NCI-H82 (cell line): ENCODE data around the gene USP10.
"Not testable (repeated sequence)": the region's sequence is repeated elsewhere in the genome, so short reads cannot be mapped to it uniquely, and the experiment has no call there.

Source experiments
- DNase-seq: peaks from one replicate; lab custom pipeline; 2025; lab: John Stamatoyannopoulos, UW

USP10 gene

DNA sequence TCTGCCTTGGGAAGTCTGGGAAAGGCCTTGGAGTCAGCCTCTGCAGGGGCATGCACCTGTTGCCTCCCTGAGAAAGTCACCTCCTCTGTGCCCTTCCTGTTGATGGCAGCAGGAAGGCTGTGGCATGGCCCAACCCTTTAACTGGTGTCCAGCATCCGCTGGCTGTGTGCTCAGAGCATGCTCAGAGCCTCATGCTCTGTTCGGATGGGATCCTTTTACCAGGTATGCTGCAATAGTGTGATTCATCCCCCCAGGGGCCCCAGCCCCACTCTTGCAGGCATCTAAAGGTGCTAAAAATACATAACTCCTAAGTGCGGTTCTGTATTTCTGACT lies 26.6 kb upstream of the USP10 start:
- no peak for DNase-seq

DNA sequence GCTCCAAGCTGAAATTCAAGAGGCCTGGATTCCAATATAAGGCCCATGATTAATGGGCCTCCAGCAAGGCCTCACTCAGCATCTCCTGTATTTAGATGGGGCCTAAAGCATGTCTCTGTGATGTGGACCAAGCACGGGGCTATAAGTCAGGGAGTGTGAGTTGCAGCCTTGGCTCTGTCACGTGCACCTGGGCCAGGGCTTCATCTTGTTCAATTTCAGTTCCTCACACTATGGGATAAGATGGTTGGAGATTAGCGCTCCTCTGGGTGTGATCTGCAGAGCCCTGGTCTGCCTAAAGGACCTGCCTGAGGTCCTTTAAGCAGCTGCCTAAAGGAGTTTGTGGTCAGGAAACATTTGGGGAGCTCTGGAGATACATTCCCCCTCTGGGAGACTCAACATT lies 26.2 kb upstream of the USP10 start:
- DNase-seq, result no peak

DNA sequence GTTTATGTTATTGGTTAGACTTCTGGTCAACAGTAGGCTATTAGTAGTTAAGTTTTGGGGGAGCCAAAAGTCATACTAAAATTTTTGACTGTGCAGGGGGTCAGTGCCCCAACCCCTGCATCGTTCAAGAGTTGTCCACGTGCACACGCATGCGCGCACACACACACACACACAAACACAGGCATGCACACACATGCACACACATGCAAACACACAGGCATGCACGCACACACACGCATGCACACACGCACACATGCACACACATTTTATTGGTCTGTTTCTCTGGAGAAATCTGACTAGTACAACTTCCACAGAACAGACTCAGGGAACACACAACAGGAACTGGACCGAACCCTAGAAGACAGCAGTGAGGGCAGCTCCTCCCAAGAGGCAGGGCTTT lies 24.4 kb upstream of the USP10 start:
- DNase-seq, result no peak

DNA sequence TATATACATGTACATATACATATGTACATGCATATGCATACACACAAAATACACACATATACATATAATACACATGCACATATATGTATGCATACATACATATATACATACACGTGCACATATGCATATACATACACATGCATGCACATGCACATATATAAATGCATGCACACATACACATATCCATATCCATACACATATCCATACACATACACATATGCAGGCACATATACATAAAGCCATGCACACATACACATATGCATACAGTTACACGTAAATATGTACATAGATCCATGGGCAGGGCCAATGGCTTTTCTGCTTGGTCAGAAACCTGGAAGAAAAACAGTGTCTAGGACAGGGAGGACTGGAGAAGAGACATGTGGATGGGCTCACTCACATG lies 23.9 kb upstream of the USP10 start:
- DNase-seq, result no peak

DNA sequence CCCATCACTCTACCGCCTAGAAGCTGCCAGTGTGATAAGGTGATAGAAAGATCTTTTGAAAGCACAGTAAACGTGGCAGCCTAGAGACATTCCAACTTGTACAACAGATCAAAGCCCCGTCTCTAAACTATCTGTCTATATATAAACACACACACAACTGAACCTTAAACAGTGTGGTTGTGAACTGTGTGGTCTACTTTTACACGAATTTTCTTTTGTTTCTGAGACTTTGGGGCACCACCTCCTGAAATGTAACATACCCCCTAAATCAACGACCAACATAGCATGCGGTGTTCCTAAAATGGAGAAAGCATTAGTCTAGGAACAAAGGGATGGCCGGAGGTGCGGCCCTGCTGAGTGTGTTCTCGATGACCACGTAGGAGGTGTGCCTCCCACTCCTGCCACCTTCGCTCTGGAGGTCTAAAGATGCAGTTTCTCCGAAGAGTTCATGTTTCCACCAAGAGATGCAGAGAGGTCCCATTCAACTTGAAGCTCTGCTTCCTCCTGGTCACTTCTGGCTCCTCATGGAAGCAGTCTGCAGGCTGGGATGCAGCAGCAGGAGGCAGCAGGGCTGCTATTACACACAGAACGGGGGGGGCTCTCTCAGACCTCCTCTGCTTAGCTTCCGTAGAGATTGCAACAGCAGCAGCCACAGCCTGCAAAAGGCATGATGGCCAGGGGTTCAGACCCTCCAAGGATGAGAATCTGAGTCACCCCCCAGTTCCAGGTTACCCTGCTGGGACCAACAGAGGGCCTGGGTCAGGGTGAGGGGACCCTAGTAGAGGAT lies 22.6 kb upstream of the USP10 start:
- DNase-seq, result peak; percentile 40

DNA sequence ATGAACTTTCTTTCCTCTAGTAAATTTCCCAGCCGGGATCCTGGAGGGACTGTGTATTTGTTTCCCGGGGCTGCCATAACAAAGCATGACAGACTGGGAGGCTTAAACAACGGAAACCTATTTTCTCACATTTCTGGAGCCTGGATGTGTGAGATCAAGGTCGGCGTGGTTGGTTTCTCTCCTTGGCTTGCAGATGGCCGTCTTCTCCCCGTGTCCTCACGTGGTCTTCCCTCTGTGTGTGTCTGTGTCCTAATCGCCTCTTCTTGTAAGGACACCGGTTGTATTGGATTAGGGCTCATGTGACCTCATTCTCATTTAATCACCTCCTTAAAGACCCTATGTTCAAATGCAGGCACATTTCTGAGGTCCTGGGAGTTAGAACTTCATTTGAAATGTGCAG lies 22.0 kb upstream of the USP10 start:
- peak; percentile 95 for DNase-seq

DNA sequence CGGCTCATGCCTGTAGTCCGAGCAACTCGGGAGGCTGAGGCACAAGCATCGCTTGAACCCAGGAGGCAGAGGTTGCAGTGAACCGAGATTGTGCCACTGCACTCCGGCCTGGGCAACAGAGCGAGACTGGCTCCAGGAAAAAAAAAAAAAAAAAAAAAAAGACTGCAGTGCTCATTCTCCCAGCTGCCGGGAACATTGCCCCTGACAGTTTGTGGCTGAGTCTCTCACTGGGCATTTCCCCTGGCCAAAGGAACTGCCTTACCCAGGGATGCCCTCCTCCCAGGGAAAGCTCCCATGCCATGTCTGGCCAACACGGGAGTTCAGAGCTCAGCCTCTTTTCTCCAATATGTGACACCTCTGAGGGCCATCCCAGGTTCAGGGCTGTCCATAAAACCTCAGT lies 21.3 kb upstream of the USP10 start:
- DNase-seq, result no peak

DNA sequence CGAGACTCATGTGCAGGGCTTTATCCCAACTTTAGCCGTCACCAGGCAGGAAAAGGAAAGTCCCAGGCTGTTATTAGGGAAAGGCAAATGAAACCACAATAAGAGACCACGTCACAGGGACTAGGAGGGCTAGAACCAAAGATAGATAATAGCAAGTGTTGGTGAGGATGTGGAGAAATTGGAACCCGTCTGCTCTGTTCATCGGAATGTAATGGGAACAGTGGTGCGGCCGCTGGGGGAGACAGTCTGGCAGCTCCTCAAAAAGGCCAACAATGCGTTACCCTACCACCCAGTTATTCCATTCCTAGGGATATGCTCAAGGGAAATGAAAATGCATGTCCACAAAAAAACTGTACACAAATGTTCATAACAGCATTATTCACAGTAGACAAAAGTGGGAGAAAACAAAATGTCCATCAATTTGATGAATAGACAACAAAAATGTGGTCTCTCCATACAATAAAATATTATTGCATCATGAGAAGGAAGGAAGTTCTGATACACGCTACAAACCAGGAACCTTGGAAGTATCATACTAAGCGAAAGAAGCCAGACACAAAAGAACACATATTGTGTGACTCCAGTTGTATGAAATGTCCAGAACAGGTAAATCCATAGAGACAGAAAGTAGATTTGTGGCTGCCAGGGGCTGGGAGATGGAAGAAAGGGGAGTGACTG lies 19.5 kb upstream of the USP10 start:
- no peak for DNase-seq

DNA sequence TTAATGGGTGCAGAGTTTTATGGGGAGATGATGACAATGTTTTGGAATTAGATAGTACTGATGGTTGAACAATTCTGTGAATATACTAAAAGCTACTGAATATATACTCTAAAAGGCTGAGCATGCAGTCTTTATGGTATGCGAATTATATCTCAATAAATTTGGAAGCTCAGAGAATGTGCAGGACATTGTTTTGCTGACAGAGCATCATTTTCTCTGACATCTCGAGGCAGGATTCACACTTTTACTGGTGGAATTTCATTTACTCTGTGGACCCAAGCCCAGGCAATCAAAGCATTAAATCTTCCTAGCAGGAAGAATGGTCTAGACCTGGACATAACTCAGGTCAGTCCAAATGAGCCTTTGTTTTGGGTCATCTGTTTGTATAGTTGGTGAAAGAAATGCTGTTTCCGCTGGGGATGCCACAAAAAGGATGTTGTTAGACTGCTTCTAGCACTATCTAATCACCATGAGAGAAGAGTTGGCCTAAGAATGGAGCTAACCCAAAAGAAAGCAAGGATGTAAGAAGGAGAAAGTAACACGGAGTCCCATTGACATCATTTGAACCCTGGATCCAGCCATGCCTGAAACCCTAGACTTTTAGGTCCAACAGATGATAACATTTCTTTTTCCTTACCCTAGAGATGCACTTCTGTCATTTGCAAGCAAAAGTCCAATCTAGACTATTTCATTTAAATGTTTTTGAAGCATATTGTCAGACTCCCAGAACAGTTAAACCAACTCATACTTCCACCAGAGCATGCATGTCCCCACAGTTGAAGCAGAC lies 18.8 kb upstream of the USP10 start:
- DNase-seq, result no peak

DNA sequence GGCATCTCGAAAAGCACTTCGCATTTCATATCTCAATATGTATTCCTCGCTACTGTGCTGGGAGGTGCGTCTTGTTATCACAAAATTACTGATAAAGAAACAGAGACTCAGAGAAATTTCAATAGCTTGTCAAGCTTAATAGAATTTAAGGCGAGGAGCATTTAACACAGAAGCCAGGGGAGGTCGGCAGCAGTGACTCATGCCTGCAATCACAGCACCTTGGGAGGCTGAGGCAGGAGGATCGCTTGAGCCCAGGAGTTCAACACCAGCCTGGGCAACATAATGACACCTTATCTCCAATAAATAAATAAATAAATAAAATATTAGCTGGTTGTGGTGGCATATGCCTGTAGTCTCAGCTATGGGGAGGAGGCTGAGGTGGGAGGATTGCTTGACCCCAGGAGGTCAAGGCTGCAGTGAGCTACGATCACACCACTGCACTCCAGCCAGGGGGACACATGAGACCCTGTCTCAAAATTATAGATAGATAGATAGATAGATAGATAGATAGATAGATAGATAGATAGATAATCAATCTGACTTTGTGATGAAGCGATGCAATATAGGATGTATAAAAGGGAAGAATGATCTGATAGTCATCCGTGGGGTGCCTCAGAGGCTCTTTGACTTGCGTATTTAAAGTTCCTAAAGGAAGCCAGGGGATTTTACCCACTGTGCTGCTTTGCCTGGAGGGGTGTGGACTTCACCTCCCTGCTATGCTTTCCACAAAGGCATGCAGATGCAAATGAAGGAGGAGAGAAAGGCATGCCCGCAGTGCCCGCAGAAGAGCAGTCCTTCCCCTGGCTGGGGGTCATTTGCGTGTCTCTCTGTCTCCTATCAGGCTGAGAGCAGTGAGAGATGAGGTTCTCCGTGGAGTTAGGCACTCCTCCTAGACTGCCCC lies 15.9 kb upstream of the USP10 start:
- DNase-seq, result no peak

DNA sequence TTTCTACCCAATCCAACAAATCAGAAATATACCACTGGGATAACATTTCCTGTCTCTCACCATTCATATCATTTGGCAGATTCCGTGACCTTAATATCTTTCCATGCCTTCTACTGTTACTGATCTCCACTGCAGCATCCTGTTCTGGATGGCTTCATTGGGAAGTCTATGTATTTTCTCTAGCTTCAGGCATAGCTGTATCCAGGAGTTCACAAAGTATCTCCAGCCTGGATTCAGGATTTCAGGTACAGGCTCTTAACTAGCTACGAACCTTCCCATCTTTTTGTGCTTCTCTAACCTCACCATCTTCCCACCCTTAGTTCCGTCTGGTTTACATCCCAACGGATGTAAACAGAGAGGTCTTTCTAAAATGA lies 15.2 kb upstream of the USP10 start:
- no peak for DNase-seq

DNA sequence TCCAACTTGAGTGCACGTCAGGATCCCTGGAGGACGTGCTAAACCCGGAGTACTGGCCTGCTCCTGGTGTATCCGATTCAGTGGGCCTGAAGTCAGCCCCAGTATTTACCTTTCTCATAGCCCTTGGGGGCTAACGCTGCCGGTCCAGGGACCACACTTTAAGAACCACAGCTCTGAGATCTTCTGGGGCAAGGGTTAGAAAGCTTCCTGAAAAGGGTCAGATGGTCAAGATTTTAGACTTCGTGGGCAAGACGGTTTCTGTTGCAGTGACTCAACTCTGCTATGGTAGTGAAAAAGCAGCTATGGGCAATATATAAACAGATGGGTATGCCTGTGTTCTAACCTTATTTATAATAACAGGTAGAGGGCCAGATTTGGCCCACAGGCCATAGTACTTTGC lies 14.6 kb upstream of the USP10 start:
- DNase-seq, result no peak

DNA sequence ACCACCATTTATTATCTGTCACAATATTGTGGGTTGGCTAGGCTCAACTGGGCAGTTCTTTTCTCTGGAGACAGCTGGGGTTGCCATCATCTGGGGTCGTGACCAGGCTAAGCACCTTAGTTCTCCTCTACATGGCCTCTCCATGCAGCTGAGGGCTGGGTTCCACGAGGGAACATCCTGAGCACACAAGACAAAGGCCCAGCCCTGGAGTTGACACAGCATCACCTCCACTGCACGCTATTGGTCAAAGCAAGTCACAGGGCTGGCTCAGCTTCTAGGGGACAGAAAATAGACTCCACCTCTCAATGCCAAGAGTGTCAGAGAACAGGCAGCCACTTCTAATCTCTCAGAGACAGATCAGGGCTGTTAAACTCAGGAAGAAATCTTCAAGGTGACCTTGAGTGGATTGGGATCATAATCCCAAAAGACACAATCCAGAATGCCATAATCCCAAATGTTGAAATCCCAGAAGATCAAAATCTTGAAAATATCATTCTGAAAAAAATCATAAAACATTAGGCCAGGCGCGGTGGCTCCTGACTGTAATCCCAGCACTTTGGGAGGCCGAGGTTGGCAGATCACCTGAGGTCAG lies 13.0 kb upstream of the USP10 start:
- peak; percentile 46 for DNase-seq

DNA sequence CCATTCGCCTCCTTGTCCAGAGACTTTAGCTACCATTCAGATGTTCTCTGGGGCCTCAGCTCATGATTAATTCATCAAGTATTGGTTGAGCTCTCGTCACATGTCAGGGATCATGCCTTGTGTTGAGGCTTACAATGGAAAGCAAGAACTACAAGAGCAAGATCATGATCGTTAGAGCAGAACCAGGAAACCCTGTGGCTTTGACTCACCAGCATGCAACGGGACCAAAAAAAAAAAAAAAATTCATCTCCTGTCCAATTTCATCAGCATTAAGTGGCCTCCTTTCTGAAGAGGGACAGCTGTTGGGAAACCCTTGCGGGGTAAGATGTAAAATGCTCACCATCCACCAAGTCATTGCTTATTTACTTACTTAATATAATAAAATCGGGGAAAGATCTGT lies 12.1 kb upstream of the USP10 start:
- DNase-seq, result no peak

DNA sequence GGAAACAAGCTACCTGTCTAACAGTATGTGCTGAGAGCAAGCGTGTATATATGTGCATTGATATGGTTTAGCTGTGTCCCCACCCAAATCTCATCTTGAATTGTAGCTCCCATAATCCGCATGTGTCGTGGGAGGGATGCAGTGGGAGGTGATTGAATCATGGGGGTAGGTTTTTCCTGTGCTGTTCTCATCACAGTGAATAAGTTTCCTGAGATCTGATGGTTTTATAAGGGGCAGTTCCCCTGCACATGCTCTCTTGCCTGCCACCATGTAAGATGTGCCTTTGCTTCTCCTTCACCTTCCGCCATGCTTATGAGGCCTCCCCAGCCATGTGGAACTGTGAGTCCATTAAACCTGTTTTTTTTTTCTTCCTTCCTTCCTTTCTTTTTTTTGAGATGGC lies 11.6 kb upstream of the USP10 start:
- not testable (repeated sequence) for DNase-seq

DNA sequence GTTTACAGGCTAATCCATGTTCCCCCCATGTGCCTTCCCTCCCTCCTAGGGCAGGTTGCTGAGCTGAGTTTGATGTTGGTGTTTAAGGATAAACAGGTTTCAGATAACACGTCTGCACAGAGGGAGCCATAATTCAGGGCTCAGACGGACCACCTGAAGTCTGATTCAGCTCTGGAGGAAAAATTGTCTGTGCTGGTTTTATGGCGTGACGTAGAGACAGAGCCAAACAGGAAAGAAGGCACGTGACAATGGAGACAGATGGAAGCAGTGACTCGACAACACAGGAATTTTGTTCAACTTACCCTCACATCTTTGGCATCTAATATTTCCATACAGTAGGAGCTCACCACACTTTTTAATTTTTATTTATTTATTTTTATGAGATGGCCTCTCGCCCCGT lies 10.7 kb upstream of the USP10 start:
- DNase-seq, result peak; percentile 7

DNA sequence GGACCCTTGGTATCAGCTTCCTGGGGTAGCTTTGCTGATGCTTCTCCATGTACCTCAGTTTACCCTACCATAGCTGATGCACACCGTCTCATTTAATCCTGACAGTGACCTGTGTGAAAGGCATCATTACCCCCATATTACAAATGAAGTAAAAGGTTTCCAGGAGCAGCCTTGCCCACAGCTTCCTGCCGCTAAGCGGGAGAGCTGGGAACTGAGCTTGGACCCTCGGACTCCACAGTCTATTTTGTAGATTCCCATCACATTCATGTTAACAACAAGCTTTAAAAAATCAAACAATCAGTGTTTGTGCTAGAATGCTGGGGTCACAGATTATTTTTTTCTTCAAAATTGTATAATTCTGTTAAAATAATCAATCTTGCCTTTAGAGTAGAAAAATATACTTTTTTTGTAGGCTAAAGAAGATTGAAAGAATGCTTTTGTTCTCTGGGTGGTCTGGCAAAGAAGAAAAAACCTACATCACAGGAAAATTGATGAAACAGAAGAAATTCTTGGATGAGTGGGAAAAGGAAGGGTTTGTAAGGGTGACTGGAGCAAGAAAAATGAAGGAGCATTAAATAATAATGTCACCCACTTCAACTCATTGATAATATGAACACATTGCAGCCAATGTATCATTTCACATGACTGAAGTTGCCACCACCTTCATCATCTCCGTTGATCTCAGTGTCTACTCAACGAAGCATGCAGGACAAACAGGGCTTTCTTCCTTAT lies 9.5 kb upstream of the USP10 start:
- no peak for DNase-seq

DNA sequence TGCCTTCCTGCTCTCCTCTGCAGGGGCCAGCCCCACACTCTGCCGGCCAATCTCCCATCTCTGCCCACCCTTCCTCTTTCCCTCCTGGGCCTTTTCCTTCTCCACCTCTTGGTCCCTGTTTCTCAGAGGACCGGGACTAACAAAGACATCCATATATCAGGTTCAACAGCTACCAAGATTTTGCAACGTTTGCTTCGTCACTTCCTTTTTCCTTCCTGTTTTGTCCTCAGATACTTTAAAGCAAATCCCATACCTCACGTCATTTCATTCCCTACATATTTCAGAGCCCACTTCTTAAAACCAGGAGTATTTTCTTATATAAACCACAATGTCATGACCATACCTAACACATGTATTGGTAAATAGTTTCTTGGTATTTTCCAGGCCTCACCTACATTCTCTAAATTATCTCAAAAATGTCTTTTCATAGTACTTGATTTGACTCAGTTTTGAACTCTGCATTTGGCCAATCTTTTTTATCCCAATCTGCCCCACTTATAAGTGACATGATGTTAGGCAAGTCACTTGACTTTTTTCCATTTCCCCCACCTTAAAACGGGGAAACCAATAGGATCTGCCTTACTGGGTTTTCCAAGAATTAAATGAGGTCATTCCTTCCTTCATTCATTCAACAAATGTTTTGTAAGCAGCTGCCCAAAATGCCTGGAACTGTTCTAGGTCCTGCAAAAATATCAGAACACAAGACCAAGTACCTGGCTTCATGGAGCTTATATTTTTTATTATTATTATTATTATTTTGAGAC lies 7.2 kb upstream of the USP10 start:
- DNase-seq, result no peak

DNA sequence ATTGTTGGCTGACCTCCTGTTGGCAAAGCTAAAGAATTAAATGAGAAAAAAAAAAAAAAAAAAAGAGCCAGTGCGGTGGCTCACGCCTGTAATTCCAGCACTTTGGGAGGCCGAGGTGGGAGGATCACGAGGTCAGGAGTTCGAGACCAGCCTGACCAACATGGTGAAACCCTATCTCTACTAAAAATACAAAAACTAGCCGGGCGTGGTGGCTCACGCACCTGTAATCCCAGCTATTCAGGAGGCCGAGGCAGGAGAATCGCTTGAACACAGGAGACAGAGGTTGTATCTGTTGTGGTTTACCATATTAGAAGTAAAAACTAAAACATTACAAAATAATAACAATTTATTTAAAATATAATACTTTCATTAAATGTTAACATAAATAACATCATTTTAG lies 5.9 kb upstream of the USP10 start:
- not testable (repeated sequence) for DNase-seq

DNA sequence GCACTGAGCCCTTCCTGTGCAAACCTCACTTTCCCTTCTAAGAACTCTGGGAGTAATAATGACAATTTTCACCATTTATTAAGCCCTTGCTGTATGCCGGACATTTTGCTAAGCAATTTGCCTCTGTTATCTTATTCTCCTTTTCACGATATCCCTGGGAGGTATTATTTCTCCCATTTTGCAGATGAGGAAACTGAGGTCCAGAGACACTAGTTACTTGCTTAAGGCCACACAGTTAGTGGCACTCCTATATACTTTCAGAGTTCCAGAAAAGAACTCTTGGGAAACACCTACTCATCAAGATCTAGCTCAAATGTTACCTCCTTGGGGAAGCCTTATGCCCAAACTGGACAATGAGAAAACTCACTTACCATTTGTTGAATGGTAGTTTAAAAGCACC lies 4.8 kb upstream of the USP10 start:
- DNase-seq, result no peak
